Endothelial cell of umbilical vein (primary cell): ENCODE measurements around the gene INHBE. TPM values are rescaled to one million over a fixed set of nuclear protein-coding genes. Genes with fewer than 3 reads are reported as not detected.
"Not testable (repeated sequence)": the region's sequence is repeated elsewhere in the genome, so short reads cannot be mapped to it uniquely, and the experiment has no call there.

Experiments used
- BruUV-seq: library from RNA; stranded (reverse); fragments of 400-500 nt; replicated peaks from 2 replicates; lab custom pipeline; 2021; lab: Mats Ljungman, UMichigan
- CTCF ChIA-PET: fragments of 300-600, 350-600 bp; sonication (Branson Sonifier 250); formaldehyde crosslinking; loops from one replicate; lab custom pipeline; 2021; ENCODE audit warnings: antibody characterized with exemption, inconsistent platforms; lab: Charles Lee
- POLR2A ChIA-PET: fragments of 300-600, 350-600 bp; sonication (Branson Sonifier 250); formaldehyde crosslinking; loops from one replicate; lab custom pipeline; 2021; ENCODE audit warnings: antibody characterized with exemption, inconsistent platforms; lab: Charles Lee
- DNase-seq: peaks from one replicate; pipeline ENCODE4 v3.0.0-alpha.2; 2011; ENCODE audit warnings: low read depth, low spot score
- FAIRE-seq: peaks from 2 replicates; lab custom pipeline; 2011; peaks lifted over from hg19 to GRCh38; lab: Jason Lieb, UNC
- H2AFZ ChIP-seq: 2 replicates; pipeline ENCODE4 v1.6.0; 2012; ENCODE audit warnings: low read depth, low read length, control low read depth, inconsistent platforms
- H3K27ac ChIP-seq: 2 replicates; pipeline ENCODE4 v1.5.1; 2011; ENCODE audit warnings: low read depth, mild to moderate bottlenecking, control low read depth, low read length, moderate library complexity; ENCODE audit not compliant: insufficient read depth
- H3K27me3 ChIP-seq, 2 experiments: 2 replicates each; pipeline versions ENCODE4 v1.6.0 to v1.6.1; 2011; ENCODE audit warnings: low read length in 2 of 2, mixed read lengths in 1 of 2; ENCODE audit not compliant: control insufficient read depth in 2 of 2, insufficient read depth in 2 of 2
- H3K36me3 ChIP-seq, 2 experiments: 2 replicates in 1 of 2; 3 replicates in 1 of 2; pipeline ENCODE4 v1.5.1; 2011; ENCODE audit warnings: low read length in 2 of 2, mild to moderate bottlenecking in 1 of 2, moderate library complexity in 1 of 2; ENCODE audit not compliant: control insufficient read depth in 2 of 2, insufficient read depth in 2 of 2; ENCODE audit errors: extremely low read depth in 1 of 2
- H3K4me1 ChIP-seq: 3 replicates; pipeline ENCODE4 v1.5.1; 2011; ENCODE audit warnings: mild to moderate bottlenecking, low read length; ENCODE audit not compliant: control insufficient read depth, insufficient read depth; ENCODE audit errors: extremely low read depth
- H3K4me2 ChIP-seq: 2 replicates; pipeline ENCODE4 v1.6.1; 2011; ENCODE audit warnings: low read length, control low read depth, mixed read lengths; ENCODE audit not compliant: insufficient read depth
- H3K4me3 ChIP-seq, 3 experiments: fragments of 200-600 bp in 1 of 3; sonication (generic), shearing (Covaris generic) in 1 of 3; replicated peaks in 1 of 3; 2 replicates each; pipeline ENCODE4 v1.5.1; 2011 to 2016; ENCODE audit warnings: control low read depth in 3 of 3, low read length in 3 of 3, mild to moderate bottlenecking in 2 of 3, inconsistent platforms in 1 of 3, low read depth in 1 of 3, moderate library complexity in 1 of 3; ENCODE audit not compliant: insufficient read depth in 1 of 3
- H3K79me2 ChIP-seq: 2 replicates; pipeline ENCODE4 v1.6.0; 2012; ENCODE audit warnings: low read length, inconsistent platforms; ENCODE audit not compliant: control insufficient read depth, insufficient read depth
- H3K9ac ChIP-seq: replicated peaks from 2 replicates; pipeline ENCODE3; 2011; ENCODE audit warnings: low read length, control low read depth; ENCODE audit not compliant: insufficient read depth; ENCODE audit errors: extremely low read depth
- H3K9me1 ChIP-seq: replicated peaks from 3 replicates; pipeline ENCODE4 v1.6.0; 2011; ENCODE audit warnings: mild to moderate bottlenecking, low read length; ENCODE audit not compliant: control insufficient read depth, insufficient read depth; ENCODE audit errors: extremely low read depth
- H3K9me3 ChIP-seq: replicated peaks from 2 replicates; pipeline ENCODE4 v1.5.1; 2012; ENCODE audit warnings: low read length, inconsistent platforms; ENCODE audit not compliant: control insufficient read depth, insufficient read depth
- H4K20me1 ChIP-seq: replicated peaks from 2 replicates; pipeline ENCODE3; 2011; ENCODE audit warnings: mild to moderate bottlenecking, low read length; ENCODE audit not compliant: control insufficient read depth, insufficient read depth; ENCODE audit errors: extremely low read depth
- dilution Hi-C: fragments of 300-500 bp; cut with MboI; formaldehyde crosslinking; loops from one replicate; pipeline ENCODE4 v1.15.0; 2019; ENCODE audit warnings: low sequenced_read_pairs; ENCODE audit not compliant: extremely low pct_ligation_motif_present
- intact Hi-C: fragments of 100-400 bp; cut with micrococcal nuclease; formaldehyde crosslinking; loops from one replicate; pipeline ENCODE4 v1.10.0; 2022
- polyA plus RNA-seq, 4 experiments: library from polyadenylated mRNA; depleted of rRNA in 3 of 4; stranded (reverse) in 3 of 4; unstranded in 1 of 4; fragments of >200 nt; gene quantifications; 2 replicates each; pipeline versions ENCODE4 v1.2.1 to v1.2.3, GENCODE V29; 2011 to 2012; ENCODE audit warnings: missing spikeins in 1 of 4
- small RNA-seq: library from RNA; depleted of rRNA; stranded (forward); fragments of <200 nt; gene quantifications from one replicate; pipeline ENCODE3, GENCODE V24; 2012; ENCODE audit warnings: low replicate concordance, low read depth; ENCODE audit not compliant: insufficient read depth, insufficient read length
- total RNA-seq: library from RNA; stranded (reverse); gene quantifications from 2 replicates; pipeline ENCODE4 v1.2.3, GENCODE V29; 2021

The INHBE gene
- total and polyA plus RNA-seq, 2 donors (not counting 3 experiments of a cell fraction or from before 2014, with no cell fraction given) = not detected

- H3K4me3 ChIP-seq, dilution Hi-C loops, FAIRE-seq, DNase-seq, H3K27me3 ChIP-seq, BruUV-seq, H3K9ac ChIP-seq, H3K27ac ChIP-seq, CTCF ChIA-PET, H3K9me1 ChIP-seq, H4K20me1 ChIP-seq, H3K9me3 ChIP-seq, intact Hi-C loops, H3K4me2 ChIP-seq, H2AFZ ChIP-seq, H3K79me2 ChIP-seq, H3K4me1 ChIP-seq: not testable (repeated sequence)
- peaks cover 24 to 43% of the 10 kb centered on the region in 2 experiments for H3K36me3 ChIP-seq
- POLR2A ChIA-PET = interaction anchor here (0.7 kb wide), 2 partner anchors 10 to 35 kb away, joined by 6 to 8 read pairs; no protein-coding TSS in a partner anchor
These were observed 47.3 kb downstream of the INHBE start for GRCh38 chr12:57502311-57502969.

- H4K20me1 ChIP-seq, H3K4me1 ChIP-seq, intact Hi-C loops, H2AFZ ChIP-seq, H3K9me1 ChIP-seq, BruUV-seq, FAIRE-seq, H3K4me3 ChIP-seq, H3K27ac ChIP-seq, H3K4me2 ChIP-seq, H3K79me2 ChIP-seq, H3K9ac ChIP-seq, H3K9me3 ChIP-seq, CTCF ChIA-PET, dilution Hi-C loops, POLR2A ChIA-PET, H3K27me3 ChIP-seq, DNase-seq: not testable (repeated sequence)
- H3K36me3 ChIP-seq = peaks cover 14 to 27% of the 10 kb centered on the region in 2 experiments
These were observed 51.4 kb downstream of the INHBE start for GRCh38 chr12:57506541-57506940.

Small RNA genes within 50 kb of the gene (small RNA-seq; reads per million reads assigned to genes)
- gene RNU6-879P = not detected

Other genes with a start within 250 kb of the INHBE start
- gene NXPH4, start 238.5 kb upstream of the INHBE start, total RNA-seq = not detected in 2 replicates
- 0.07 TPM in 1 of 2 replicates, not detected in the other for gene NXPH4, start 238.5 kb upstream of the INHBE start, polyA plus RNA-seq
- gene SHMT2, start 225.6 kb upstream of the INHBE start, total RNA-seq = 148 and 155 TPM in 2 replicates
- 243 and 287 TPM in 2 replicates for gene SHMT2, start 225.6 kb upstream of the INHBE start, polyA plus RNA-seq
- 0.55 and 1.0 TPM in 2 replicates for gene STAC3, start 204.1 kb upstream of the INHBE start, total RNA-seq
- gene STAC3, start 204.1 kb upstream of the INHBE start, polyA plus RNA-seq = 0.08 and 0.36 TPM in 2 replicates
- gene R3HDM2, start 24.3 kb upstream of the INHBE start, total RNA-seq = 31.3 and 36.6 TPM in 2 replicates
- 26.1 and 28.0 TPM in 2 replicates for gene R3HDM2, start 24.3 kb upstream of the INHBE start, polyA plus RNA-seq
- not detected in 2 replicates for gene INHBC, start 20.5 kb upstream of the INHBE start, total RNA-seq
- 0.08 TPM in 1 of 2 replicates, not detected in the other for gene INHBC, start 20.5 kb upstream of the INHBE start, polyA plus RNA-seq
- gene GLI1, start 4.5 kb downstream of the INHBE start, total RNA-seq = 0.29 and 1.1 TPM in 2 replicates
- 0.10 and 0.14 TPM in 2 replicates for gene GLI1, start 4.5 kb downstream of the INHBE start, polyA plus RNA-seq
- 0.38 TPM in 1 of 2 replicates, not detected in the other for gene ARHGAP9, start 24.6 kb downstream of the INHBE start, total RNA-seq
- gene ARHGAP9, start 24.6 kb downstream of the INHBE start, polyA plus RNA-seq = 0.25 and 0.35 TPM in 2 replicates
- 212 and 216 TPM in 2 replicates for gene MARS1, start 32.8 kb downstream of the INHBE start, total RNA-seq
- 98.8 and 118 TPM in 2 replicates for gene MARS1, start 32.8 kb downstream of the INHBE start, polyA plus RNA-seq
- gene DDIT3, start 65.2 kb downstream of the INHBE start, total RNA-seq = 9.8 and 13.7 TPM in 2 replicates
- gene DDIT3, start 65.2 kb downstream of the INHBE start, polyA plus RNA-seq = 15.4 and 22.0 TPM in 2 replicates
- gene MBD6, start 67.5 kb downstream of the INHBE start, total RNA-seq = 85.6 and 95.2 TPM in 2 replicates
- 8.5 and 10.6 TPM in 2 replicates for gene MBD6, start 67.5 kb downstream of the INHBE start, polyA plus RNA-seq
- gene DCTN2, start 91.9 kb downstream of the INHBE start, total RNA-seq = 157 and 161 TPM in 2 replicates
- 146 and 234 TPM in 2 replicates for gene DCTN2, start 91.9 kb downstream of the INHBE start, polyA plus RNA-seq
- 0.12 and 0.35 TPM in 2 replicates for gene KIF5A, start 94.7 kb downstream of the INHBE start, total RNA-seq
- 0.05 and 0.07 TPM in 2 replicates for gene KIF5A, start 94.7 kb downstream of the INHBE start, polyA plus RNA-seq
- 9.1 and 11.5 TPM in 2 replicates for gene PIP4K2C, start 135.9 kb downstream of the INHBE start, total RNA-seq
- gene PIP4K2C, start 135.9 kb downstream of the INHBE start, polyA plus RNA-seq = 10.5 and 11.3 TPM in 2 replicates
- 25.9 and 34.5 TPM in 2 replicates for gene DTX3, start 149.5 kb downstream of the INHBE start, total RNA-seq
- 51.4 and 65.0 TPM in 2 replicates for gene DTX3, start 149.5 kb downstream of the INHBE start, polyA plus RNA-seq
- gene ARHGEF25, start 156.1 kb downstream of the INHBE start, total RNA-seq = 4.7 and 7.4 TPM in 2 replicates
- 3.5 and 4.7 TPM in 2 replicates for gene ARHGEF25, start 156.1 kb downstream of the INHBE start, polyA plus RNA-seq
- 0.25 and 0.35 TPM in 2 replicates for gene B4GALNT1, start 177.9 kb downstream of the INHBE start, total RNA-seq
- 0.24 and 0.33 TPM in 2 replicates for gene B4GALNT1, start 177.9 kb downstream of the INHBE start, polyA plus RNA-seq
- gene OS9, start 238.8 kb downstream of the INHBE start, total RNA-seq = 188 and 212 TPM in 2 replicates
- 374 and 561 TPM in 2 replicates for gene OS9, start 238.8 kb downstream of the INHBE start, polyA plus RNA-seq